ENCODE data around the gene SGSM1.
"Not testable (repeated sequence)": the region's sequence is repeated elsewhere in the genome, so short reads cannot be mapped to it uniquely, and the experiment has no call there.

SGSM1 gene

DNA sequence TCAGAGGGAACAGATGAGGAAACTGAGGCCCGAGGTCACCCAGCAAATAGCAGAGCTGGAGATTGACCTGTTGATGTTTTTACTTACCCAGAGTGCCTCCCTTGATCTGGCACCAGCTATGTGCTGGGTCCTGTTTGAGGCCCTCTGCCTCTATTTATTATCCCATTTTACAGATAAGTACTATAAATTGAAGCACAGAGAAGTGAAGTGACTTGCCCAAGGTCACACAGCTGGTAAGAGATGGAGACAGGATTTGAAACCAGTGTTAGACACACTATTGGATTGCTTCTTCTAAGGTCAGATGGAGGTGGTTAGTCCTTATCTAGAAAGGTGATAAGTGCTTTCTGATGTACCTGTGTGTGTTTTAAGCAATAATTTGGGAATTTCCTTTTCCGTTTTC, 13.5 kb downstream of the SGSM1 start:
- CTCF ChIA-PET, result no interaction called here
- Mint-ChIP-seq H3K4me3 (no peak overlapping the region), H3K36me3 (no peaks in the 10 kb centered on the region)

DNA sequence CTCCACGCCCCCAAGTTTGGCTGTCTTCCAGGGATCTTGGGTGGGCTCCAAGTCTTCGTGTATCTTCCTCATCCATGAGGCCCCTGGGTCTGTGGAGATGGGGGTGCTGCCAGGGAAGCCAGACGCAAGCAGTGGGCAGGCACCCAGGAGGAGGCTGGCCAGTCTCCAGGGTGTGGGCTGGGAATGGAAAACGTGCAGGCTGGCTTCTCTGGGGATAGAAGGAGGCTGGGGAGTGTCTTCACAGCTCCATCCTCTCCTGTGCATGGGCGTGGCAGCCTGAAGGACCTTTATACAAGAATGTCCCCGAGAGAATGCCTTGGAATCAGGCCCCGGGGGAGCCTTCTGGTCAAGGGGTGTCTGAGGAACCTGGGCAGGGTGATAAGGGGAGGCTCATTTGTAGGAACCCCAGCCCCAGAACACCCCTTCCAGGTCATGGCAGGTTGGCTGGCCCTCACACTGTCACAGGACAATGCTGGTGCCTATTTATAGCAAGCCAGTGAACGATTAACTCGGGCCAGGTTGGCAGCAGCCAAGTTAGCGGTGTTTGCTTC, 14.0 kb downstream of the SGSM1 start:
- Mint-ChIP-seq H3K27me3 (peaks cover 13% of the 10 kb centered on the region), H3K4me3 (no peak overlapping the region), H3K4me1 (no peaks in the 10 kb centered on the region), H3K27ac (no peak overlapping the region), H3K36me3 (no peaks in the 10 kb centered on the region), H3K9me3 (peaks cover 9% of the 10 kb centered on the region)
- DNase-seq, result no peak
- CTCF ChIA-PET, result no interaction called here

More for the DNA sequence above, 13.5 kb downstream of the SGSM1 start:
- Mint-ChIP-seq H3K27me3 (peaks cover 13% of the 10 kb centered on the region), H3K4me1 (no peaks in the 10 kb centered on the region), H3K27ac (no peak overlapping the region), H3K9me3 (peaks cover 9% of the 10 kb centered on the region)
- no peak for DNase-seq

DNA sequence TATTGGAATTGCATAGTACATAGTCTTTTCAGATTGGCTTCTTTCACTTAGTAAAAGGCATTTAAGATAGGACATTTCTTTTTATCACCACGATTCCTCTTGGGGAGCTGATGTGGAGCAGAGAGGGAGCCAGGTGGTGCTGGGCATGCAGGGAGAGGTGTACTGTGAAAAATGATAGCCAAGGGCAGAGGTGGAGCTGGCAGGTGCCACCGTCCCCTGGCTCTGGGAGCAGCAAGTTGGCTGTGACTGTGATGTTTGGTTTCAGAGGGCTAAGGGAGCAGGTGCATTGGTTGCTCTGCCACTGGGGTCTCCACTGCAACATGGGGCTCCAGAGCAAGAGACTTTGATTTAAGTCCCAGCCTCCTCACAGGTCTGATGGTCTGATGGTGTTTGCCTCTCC, 16.5 kb downstream of the SGSM1 start:
- Mint-ChIP-seq H3K9me3 (no peaks in the 10 kb centered on the region), H3K27ac (no peak overlapping the region), H3K4me1 (no peaks in the 10 kb centered on the region), H3K27me3 (peaks cover 13% of the 10 kb centered on the region), H3K4me3 (no peak overlapping the region), H3K36me3 (no peaks in the 10 kb centered on the region)
- CTCF ChIA-PET, result no interaction called here
- DNase-seq, result no peak

DNA sequence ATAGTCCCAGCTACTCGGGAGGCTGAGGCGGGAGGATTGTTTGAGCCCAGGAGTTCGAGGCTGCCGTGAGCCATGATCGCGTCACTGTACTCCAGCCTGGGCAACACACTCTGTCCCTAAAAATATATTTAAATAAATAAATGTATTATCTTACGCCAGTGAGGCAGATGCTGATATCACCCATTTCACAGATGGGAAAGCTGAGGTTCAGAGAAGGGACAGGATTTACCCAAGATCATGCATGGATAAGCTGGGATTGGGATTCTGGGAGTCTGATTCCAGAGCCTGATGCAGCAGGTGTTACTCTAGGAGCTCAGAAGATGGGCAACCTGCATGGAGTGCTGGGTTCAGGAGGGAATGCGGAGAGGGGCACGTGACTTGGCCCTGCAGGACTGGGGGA, 17.8 kb downstream of the SGSM1 start:
- DNase-seq, result no peak
- Mint-ChIP-seq H3K4me1 (no peaks in the 10 kb centered on the region), H3K27me3 (peaks cover 13% of the 10 kb centered on the region), H3K4me3 (no peak overlapping the region), H3K36me3 (no peaks in the 10 kb centered on the region), H3K27ac (no peak overlapping the region), H3K9me3 (no peaks in the 10 kb centered on the region)
- CTCF ChIA-PET, result no interaction called here

DNA sequence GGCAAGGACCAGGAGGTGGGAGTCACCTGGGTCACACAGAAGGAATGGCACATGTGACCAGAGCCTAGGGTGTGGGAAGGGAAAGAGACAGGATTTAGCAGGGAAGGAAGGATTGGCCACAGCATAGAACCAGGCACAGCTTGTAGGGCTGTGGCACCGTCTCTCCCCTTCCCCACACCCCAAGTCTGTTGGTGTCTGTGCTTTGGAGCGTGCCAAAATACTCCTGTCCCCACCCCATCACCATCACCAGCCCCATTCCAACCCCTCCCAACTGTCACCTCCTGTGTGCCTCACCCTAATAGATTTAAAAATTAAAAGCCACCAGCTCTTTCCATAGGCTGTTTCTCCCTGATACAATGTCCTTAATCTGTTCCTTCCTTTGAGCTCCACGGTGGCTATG, 18.2 kb downstream of the SGSM1 start:
- H3K4me3 Mint-ChIP-seq, result no peak overlapping the region
- no peak for DNase-seq
- no peaks in the 10 kb centered on the region for H3K36me3 Mint-ChIP-seq
- H3K9me3 Mint-ChIP-seq, result no peaks in the 10 kb centered on the region
- H3K27me3 Mint-ChIP-seq, result peaks cover 13% of the 10 kb centered on the region
- H3K27ac Mint-ChIP-seq, result no peak overlapping the region
- CTCF ChIA-PET, result no interaction called here
- no peaks in the 10 kb centered on the region for H3K4me1 Mint-ChIP-seq

DNA sequence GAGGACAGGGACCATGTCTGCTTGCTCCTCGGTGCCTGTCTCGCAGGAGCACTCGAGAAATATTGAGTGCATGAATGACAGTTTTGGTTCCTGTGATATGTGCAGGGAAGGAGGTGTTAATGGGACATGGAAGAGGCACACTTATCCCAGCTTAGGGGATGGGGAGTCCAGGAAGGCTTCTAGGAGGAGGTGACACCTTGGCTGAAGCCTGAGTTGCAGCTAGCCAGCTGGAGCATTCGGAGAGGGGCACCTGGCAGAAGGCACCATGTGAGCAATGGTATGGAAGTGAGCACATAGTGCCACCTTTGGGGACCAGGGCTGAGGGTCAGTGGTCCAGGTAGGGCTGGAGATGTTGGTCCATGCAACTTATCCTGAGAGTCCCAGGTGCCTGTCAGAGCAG, 18.9 kb downstream of the SGSM1 start:
- CTCF ChIA-PET, result no interaction called here
- H3K27me3 Mint-ChIP-seq, result peaks cover 13% of the 10 kb centered on the region
- no peak overlapping the region for H3K4me3 Mint-ChIP-seq
- H3K27ac Mint-ChIP-seq, result no peak overlapping the region
- H3K9me3 Mint-ChIP-seq, result no peaks in the 10 kb centered on the region
- no peaks in the 10 kb centered on the region for H3K36me3 Mint-ChIP-seq
- DNase-seq, result no peak
- no peaks in the 10 kb centered on the region for H3K4me1 Mint-ChIP-seq

DNA sequence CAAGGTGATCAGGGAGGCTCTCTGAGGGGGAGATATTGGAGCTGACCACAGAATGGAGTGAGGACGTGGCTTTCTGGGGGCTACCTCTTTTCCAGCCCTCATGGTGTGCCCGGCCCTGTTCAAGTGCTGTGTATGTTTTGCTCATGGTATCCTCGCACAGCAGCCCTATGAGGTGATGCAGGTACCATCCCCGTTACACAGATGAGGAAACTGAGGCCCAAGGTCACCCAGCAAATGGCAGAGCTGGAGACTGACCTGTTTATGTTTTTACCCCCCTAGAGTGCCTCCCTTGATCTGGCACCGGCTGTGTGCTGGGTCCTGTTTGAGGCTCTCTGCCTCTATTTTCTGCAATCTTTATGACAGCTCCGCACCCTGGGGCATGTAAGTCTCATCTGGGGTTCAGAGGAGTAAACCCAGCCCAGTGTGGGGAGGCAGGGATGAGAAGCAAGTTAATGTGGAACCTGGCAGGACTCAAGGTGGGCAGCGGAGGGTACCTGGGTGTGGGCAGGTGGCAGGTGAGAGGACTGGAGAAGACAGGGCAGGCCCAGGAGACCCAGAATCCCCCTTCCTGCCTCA, 20.8 kb downstream of the SGSM1 start:
- Mint-ChIP-seq H3K4me3 (no peak overlapping the region), H3K36me3 (no peaks in the 10 kb centered on the region), H3K27me3 (peaks cover 17% of the 10 kb centered on the region), H3K9me3 (no peaks in the 10 kb centered on the region), H3K27ac (no peak overlapping the region), H3K4me1 (no peaks in the 10 kb centered on the region)
- CTCF ChIA-PET, result interaction anchor here (1.5 kb wide), 1 partner anchor 24 kb away, joined by 4 read pairs; no protein-coding TSS in a partner anchor
- DNase-seq, result no peak

GRCh38 chr22:24827296-24827695, 21.3 kb downstream of the SGSM1 start:
- H3K4me3 Mint-ChIP-seq, result no peak overlapping the region
- no peaks in the 10 kb centered on the region for H3K4me1 Mint-ChIP-seq
- no peak for DNase-seq
- CTCF ChIA-PET, result no interaction called here
- H3K27ac Mint-ChIP-seq, result no peak overlapping the region
- H3K9me3 Mint-ChIP-seq, result no peaks in the 10 kb centered on the region
- no peaks in the 10 kb centered on the region for H3K36me3 Mint-ChIP-seq
- peaks cover 14% of the 10 kb centered on the region for H3K27me3 Mint-ChIP-seq

DNA sequence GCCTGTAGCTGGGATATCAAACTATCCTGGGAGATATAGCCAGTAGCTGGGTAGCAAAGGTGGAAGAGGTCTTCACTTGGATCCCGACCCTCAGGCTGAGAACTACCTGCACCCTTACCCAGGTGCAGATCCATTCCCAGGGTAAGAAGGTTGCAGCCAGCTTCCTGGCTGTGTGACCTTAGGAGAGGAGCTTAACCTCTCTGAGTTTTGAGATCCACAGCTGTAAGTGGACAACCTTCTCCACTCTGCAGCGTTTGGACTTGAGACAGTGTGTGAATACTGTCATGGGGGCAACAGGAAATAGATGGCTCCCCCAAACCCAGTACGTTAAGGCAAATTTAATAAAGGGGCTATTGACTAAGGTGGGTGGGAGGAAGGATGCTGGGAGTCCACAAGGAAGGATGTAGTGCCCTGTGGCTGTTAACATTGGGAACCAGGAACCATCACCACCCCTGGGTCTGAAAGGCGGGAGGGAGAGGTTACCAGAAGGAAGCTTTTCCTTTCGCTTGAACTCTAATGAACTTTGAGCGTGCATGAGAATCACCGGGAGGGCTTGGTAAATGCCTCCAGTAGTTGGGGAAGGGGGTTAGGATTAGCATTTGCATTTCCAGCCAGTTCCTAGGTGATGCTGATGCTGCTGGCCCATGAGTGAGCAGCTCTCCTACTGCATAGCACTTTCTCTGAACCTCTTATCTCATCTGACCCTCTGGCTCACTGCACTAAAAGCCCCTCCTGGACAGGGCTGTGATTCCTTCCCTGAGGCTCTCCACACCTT, 24.4 kb downstream of the SGSM1 start:
- Mint-ChIP-seq H3K4me3 (no peak overlapping the region), H3K9me3 (no peaks in the 10 kb centered on the region), H3K4me1 (no peaks in the 10 kb centered on the region), H3K36me3 (no peaks in the 10 kb centered on the region), H3K27ac (no peak overlapping the region), H3K27me3 (peaks cover 10% of the 10 kb centered on the region)
- DNase-seq, result no peak
- CTCF ChIA-PET, result interaction anchor here (1.9 kb wide), 1 partner anchor 18 kb away, joined by 4 read pairs; no protein-coding TSS in a partner anchor

GRCh38 chr22:24831687-24832086, 25.7 kb downstream of the SGSM1 start:
- Mint-ChIP-seq H3K27me3 (peaks cover 10% of the 10 kb centered on the region), H3K4me1 (no peaks in the 10 kb centered on the region), H3K9me3 (no peaks in the 10 kb centered on the region), H3K36me3 (no peaks in the 10 kb centered on the region), H3K4me3 (no peak overlapping the region), H3K27ac (no peak overlapping the region)
- CTCF ChIA-PET, result interaction anchor here (1.9 kb wide), 1 partner anchor 19 kb away, joined by 4 read pairs; no protein-coding TSS in a partner anchor
- no peak for DNase-seq

DNA sequence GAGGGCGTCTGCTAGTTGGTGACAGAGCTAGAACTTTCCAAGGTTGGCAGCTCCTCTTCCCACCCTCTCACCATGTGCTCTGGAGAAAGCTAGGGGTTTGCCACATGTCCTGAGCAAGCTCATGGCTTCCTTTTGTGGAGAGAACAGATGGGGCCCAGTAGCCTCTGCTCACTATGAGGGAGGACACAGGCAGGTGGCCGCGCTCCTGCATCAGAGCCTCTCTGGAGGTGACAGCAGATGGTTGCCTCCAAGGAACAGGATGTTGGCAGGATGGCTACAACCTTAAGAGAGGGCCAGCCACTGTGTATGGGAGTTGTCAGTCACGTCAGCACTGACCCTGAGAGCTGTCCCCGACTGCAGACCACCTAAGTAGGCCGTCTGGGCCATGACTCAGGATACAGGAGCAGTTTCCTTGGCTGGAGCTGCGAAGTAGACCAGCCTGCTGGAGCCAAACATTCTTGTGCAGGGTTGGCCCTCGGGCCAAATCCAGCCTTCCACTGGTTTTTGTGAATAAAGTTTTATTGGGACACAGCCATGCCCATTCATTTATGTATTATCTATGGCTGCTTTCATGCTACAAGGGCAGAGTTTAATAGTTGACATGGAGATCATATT, 28.0 kb downstream of the SGSM1 start:
- Mint-ChIP-seq H3K27me3 (peaks cover 10% of the 10 kb centered on the region), H3K27ac (no peak overlapping the region), H3K9me3 (no peaks in the 10 kb centered on the region), H3K36me3 (no peaks in the 10 kb centered on the region), H3K4me3 (no peak overlapping the region), H3K4me1 (no peaks in the 10 kb centered on the region)
- DNase-seq, result no peak
- CTCF ChIA-PET, result interaction anchor here (1.6 kb wide), 1 partner anchor 31 kb away, joined by 6 read pairs; no protein-coding TSS in a partner anchor

- Mint-ChIP-seq H3K27ac (no peak overlapping the region), H3K27me3 (peaks cover 10% of the 10 kb centered on the region), H3K9me3 (no peaks in the 10 kb centered on the region), H3K36me3 (no peaks in the 10 kb centered on the region), H3K4me3 (no peak overlapping the region), H3K4me1 (no peaks in the 10 kb centered on the region)
- DNase-seq, result no peak
- CTCF ChIA-PET, result interaction anchor here (1.6 kb wide), 1 partner anchor 32 kb away, joined by 6 read pairs; no protein-coding TSS in a partner anchor
Measured at GRCh38 chr22:24834845-24835570, 29.0 kb downstream of the SGSM1 start.

DNA sequence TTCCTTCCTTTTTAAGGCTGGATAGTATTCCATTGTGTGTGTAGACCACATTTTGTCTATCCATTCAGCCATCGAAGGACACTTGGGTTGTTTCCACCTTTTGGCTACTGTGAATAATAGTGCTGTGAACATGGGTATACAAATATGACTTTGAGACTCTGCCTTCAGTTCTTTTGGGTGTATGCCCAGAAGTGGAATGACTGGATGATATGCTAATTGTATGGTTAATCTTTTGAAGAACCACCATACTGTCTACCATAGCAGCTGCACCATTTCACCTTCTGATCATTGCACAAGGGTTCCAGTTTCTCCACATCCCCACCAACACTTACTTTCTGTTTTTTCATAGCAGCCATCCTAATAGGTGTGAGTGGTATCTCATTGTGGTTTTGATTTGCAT, 30.3 kb downstream of the SGSM1 start:
- no peak for DNase-seq
- no peak overlapping the region for H3K4me3 Mint-ChIP-seq
- H3K27me3 Mint-ChIP-seq, result peaks cover 5% of the 10 kb centered on the region
- CTCF ChIA-PET, result no interaction called here
- no peaks in the 10 kb centered on the region for H3K9me3 Mint-ChIP-seq
- no peaks in the 10 kb centered on the region for H3K36me3 Mint-ChIP-seq
- no peaks in the 10 kb centered on the region for H3K4me1 Mint-ChIP-seq
- no peak overlapping the region for H3K27ac Mint-ChIP-seq

- not testable (repeated sequence) for H3K4me3 Mint-ChIP-seq, DNase-seq, H3K9me3 Mint-ChIP-seq, H3K36me3 Mint-ChIP-seq, H3K27ac Mint-ChIP-seq, H3K27me3 Mint-ChIP-seq, H3K4me1 Mint-ChIP-seq
- CTCF ChIA-PET, result interaction anchor here (1.4 kb wide), 1 partner anchor 12 kb away, joined by 6 read pairs; no protein-coding TSS in a partner anchor
Measured at GRCh38 chr22:24837517-24837916, 31.5 kb downstream of the SGSM1 start.

Data from activated naive CD4-positive, alpha-beta T cell treated with anti-CD3 and anti-CD28 coated beads, Interleukin-2, amount 10 ng/mL, durations not matched to agents 7 days and 5 days (primary cell).